ENCODE results near the gene ZNF205.

Gene ZNF205

DNA sequence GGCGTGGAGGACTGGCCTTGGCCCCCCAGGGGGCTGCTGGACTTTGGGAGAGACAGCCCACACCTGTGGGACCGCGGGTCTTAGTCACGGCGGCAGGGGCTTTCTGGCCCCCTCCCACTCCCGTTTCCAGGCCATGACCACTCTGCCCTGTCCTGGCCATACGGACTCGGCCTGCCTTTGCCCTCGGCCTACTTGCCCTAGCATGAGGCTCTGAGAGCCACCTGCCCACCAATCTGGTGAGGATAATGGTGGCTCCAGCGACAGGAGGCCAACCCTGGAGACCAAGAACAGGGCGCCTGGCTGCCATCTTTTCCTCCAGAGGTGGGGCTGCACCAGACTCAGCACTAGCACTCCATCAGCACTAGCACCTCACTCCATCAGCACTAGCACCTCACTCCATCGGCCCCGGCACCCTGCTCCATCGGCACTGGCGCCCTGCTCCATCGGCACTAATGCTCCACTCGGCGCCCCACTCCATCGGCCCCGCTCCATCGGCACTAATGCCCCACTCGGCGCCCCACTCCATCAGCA is 29.5 kb downstream of the ZNF205 start:
- Histone ChIP-seq H3K36me3 (ENCODE audit: control insufficient read depth in 2 of 2, insufficient read depth in 2 of 2, low read length in 2 of 2) (peaks cover 12 to 31% of the 10 kb centered on the region in 2 donors), H3K9me3 (ENCODE audit: control insufficient read depth in 2 of 2, low read length in 2 of 2) (no peaks in the 10 kb centered on the region), H3K27me3 (ENCODE audit: control insufficient read depth in 2 of 2, insufficient read depth in 2 of 2, low read length in 2 of 2) (no peaks in the 10 kb centered on the region), H3K9ac (ENCODE audit: low read depth in 1 of 2, low read length in 2 of 2) (no peak overlapping the region), H3K27ac (ENCODE audit: low read depth in 2 of 2, low read length in 2 of 2) (no peak overlapping the region), H3K4me3 (ENCODE audit: low read length in 2 of 2) (no peak overlapping the region), H3K4me1 (ENCODE audit: control insufficient read depth in 2 of 2, insufficient read depth in 2 of 2, low read length in 2 of 2) (peaks cover 12 to 13% of the 10 kb centered on the region in 2 donors)

GRCh38 chr16:3142327-3142726 is 29.9 kb downstream of the ZNF205 start:
- Histone ChIP-seq H3K9me3 (ENCODE audit: control insufficient read depth in 2 of 2, low read length in 2 of 2) (no peaks in the 10 kb centered on the region), H3K4me3 (ENCODE audit: low read length in 2 of 2) (no peak overlapping the region), H3K36me3 (ENCODE audit: control insufficient read depth in 2 of 2, insufficient read depth in 2 of 2, low read length in 2 of 2) (peaks cover 12 to 30% of the 10 kb centered on the region in 2 donors), H3K9ac (ENCODE audit: low read depth in 1 of 2, low read length in 2 of 2) (no peak overlapping the region), H3K4me1 (ENCODE audit: control insufficient read depth in 2 of 2, insufficient read depth in 2 of 2, low read length in 2 of 2) (peaks cover 12 to 13% of the 10 kb centered on the region in 2 donors), H3K27me3 (ENCODE audit: control insufficient read depth in 2 of 2, insufficient read depth in 2 of 2, low read length in 2 of 2) (no peaks in the 10 kb centered on the region), H3K27ac (ENCODE audit: low read depth in 2 of 2, low read length in 2 of 2) (no peak overlapping the region)

- H3K9ac ChIP-seq (ENCODE audit: low read depth in 1 of 2, low read length in 2 of 2) = no peak overlapping the region
- no peaks in the 10 kb centered on the region for H3K27me3 ChIP-seq (ENCODE audit: control insufficient read depth in 2 of 2, insufficient read depth in 2 of 2, low read length in 2 of 2)
- H3K4me3 ChIP-seq (ENCODE audit: low read length in 2 of 2) = no peak overlapping the region
- H3K4me1 ChIP-seq (ENCODE audit: control insufficient read depth in 2 of 2, insufficient read depth in 2 of 2, low read length in 2 of 2) = peaks cover 12 to 13% of the 10 kb centered on the region in 2 donors
- H3K27ac ChIP-seq (ENCODE audit: low read depth in 2 of 2, low read length in 2 of 2) = no peak overlapping the region
- peaks cover 12 to 27% of the 10 kb centered on the region in 2 donors for H3K36me3 ChIP-seq (ENCODE audit: control insufficient read depth in 2 of 2, insufficient read depth in 2 of 2, low read length in 2 of 2)
- H3K9me3 ChIP-seq (ENCODE audit: control insufficient read depth in 2 of 2, low read length in 2 of 2) = no peaks in the 10 kb centered on the region
These were observed 30.4 kb downstream of the ZNF205 start for GRCh38 chr16:3142770-3143169.

DNA sequence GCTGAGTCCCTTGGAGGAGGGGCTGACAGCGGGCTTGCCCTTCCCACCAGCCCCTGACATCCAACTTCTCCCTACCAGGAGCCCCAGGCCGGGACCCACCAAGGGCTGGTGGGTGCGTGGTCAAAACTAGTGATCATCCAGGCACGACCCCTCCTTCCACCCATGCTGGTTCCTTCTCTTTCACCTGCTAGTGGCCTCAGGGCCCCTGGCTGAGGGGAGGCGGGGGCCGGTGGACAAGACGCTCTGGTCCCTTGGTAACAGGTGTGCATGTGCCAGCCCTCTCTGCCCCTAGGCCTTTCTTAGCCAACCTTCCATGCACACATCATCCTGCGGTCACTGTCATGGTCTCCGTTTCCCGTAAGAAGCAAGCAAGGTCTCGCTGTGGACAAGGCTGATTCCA is 30.8 kb downstream of the ZNF205 start:
- peak overlapping the region in 1 of 2 donors; percentile 56 for H3K27ac ChIP-seq (ENCODE audit: low read depth in 2 of 2, low read length in 2 of 2)
- H3K4me1 ChIP-seq (ENCODE audit: control insufficient read depth in 2 of 2, insufficient read depth in 2 of 2, low read length in 2 of 2) = peaks cover 12 to 13% of the 10 kb centered on the region in 2 donors
- no peak overlapping the region for H3K9ac ChIP-seq (ENCODE audit: low read depth in 1 of 2, low read length in 2 of 2)
- H3K4me3 ChIP-seq (ENCODE audit: low read length in 2 of 2) = no peak overlapping the region
- H3K9me3 ChIP-seq (ENCODE audit: control insufficient read depth in 2 of 2, low read length in 2 of 2) = no peaks in the 10 kb centered on the region
- H3K27me3 ChIP-seq (ENCODE audit: control insufficient read depth in 2 of 2, insufficient read depth in 2 of 2, low read length in 2 of 2) = no peaks in the 10 kb centered on the region
- peaks cover 12 to 25% of the 10 kb centered on the region in 2 donors for H3K36me3 ChIP-seq (ENCODE audit: control insufficient read depth in 2 of 2, insufficient read depth in 2 of 2, low read length in 2 of 2)

- Histone ChIP-seq H3K36me3 (ENCODE audit: control insufficient read depth in 2 of 2, insufficient read depth in 2 of 2, low read length in 2 of 2) (peaks cover 12 to 23% of the 10 kb centered on the region in 2 donors), H3K4me1 (ENCODE audit: control insufficient read depth in 2 of 2, insufficient read depth in 2 of 2, low read length in 2 of 2) (peaks cover 12 to 13% of the 10 kb centered on the region in 2 donors), H3K9ac (ENCODE audit: low read depth in 1 of 2, low read length in 2 of 2) (peak overlapping the region in 1 of 2 donors; percentile 40), H3K9me3 (ENCODE audit: control insufficient read depth in 2 of 2, low read length in 2 of 2) (no peaks in the 10 kb centered on the region), H3K27me3 (ENCODE audit: control insufficient read depth in 2 of 2, insufficient read depth in 2 of 2, low read length in 2 of 2) (no peaks in the 10 kb centered on the region), H3K27ac (ENCODE audit: low read depth in 2 of 2, low read length in 2 of 2) (peak overlapping the region; percentile 23 to 56), H3K4me3 (ENCODE audit: low read length in 2 of 2) (peak overlapping the region in 1 of 2 donors; percentile 22)
These were observed 31.4 kb downstream of the ZNF205 start for GRCh38 chr16:3143598-3144320.

GRCh38 chr16:3144321-3144983 is 32.1 kb downstream of the ZNF205 start:
- Histone ChIP-seq H3K4me3 (ENCODE audit: low read length in 2 of 2) (no peak overlapping the region), H3K9ac (ENCODE audit: low read depth in 1 of 2, low read length in 2 of 2) (peak overlapping the region in 1 of 2 donors; percentile 40), H3K4me1 (ENCODE audit: control insufficient read depth in 2 of 2, insufficient read depth in 2 of 2, low read length in 2 of 2) (peaks cover 12 to 18% of the 10 kb centered on the region in 2 donors), H3K9me3 (ENCODE audit: control insufficient read depth in 2 of 2, low read length in 2 of 2) (no peaks in the 10 kb centered on the region), H3K36me3 (ENCODE audit: control insufficient read depth in 2 of 2, insufficient read depth in 2 of 2, low read length in 2 of 2) (peaks cover 8 to 19% of the 10 kb centered on the region in 2 donors), H3K27ac (ENCODE audit: low read depth in 2 of 2, low read length in 2 of 2) (peak overlapping the region in 1 of 2 donors; percentile 56), H3K27me3 (ENCODE audit: control insufficient read depth in 2 of 2, insufficient read depth in 2 of 2, low read length in 2 of 2) (no peaks in the 10 kb centered on the region)

DNA sequence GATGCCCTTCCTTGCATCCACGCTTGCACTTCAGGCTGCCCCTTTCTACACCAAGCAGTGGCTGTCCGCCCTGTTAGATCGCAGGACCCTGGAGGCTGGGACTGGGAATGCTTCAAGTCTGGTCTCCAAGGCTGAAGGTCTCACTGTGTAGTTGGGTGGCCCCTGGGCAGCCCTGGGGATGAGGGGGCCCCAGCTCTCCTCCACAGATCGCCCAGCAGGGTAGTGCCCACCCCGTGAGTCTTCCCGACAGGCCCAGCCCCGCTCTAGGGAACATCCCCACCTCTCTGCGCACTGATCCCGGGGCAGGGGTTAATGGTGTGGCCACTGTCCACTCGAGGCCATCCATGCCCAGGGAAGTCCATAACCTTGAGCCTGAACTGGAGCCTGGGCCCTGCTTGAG is 32.8 kb downstream of the ZNF205 start:
- H3K27me3 ChIP-seq (ENCODE audit: control insufficient read depth in 2 of 2, insufficient read depth in 2 of 2, low read length in 2 of 2) = no peaks in the 10 kb centered on the region
- no peak overlapping the region for H3K9ac ChIP-seq (ENCODE audit: low read depth in 1 of 2, low read length in 2 of 2)
- no peak overlapping the region for H3K27ac ChIP-seq (ENCODE audit: low read depth in 2 of 2, low read length in 2 of 2)
- H3K4me3 ChIP-seq (ENCODE audit: low read length in 2 of 2) = no peak overlapping the region
- H3K4me1 ChIP-seq (ENCODE audit: control insufficient read depth in 2 of 2, insufficient read depth in 2 of 2, low read length in 2 of 2) = peaks cover 17 to 23% of the 10 kb centered on the region in 2 donors
- H3K36me3 ChIP-seq (ENCODE audit: control insufficient read depth in 2 of 2, insufficient read depth in 2 of 2, low read length in 2 of 2) = peaks cover 8 to 19% of the 10 kb centered on the region in 2 donors
- H3K9me3 ChIP-seq (ENCODE audit: control insufficient read depth in 2 of 2, low read length in 2 of 2) = no peaks in the 10 kb centered on the region

GRCh38 chr16:3145660-3146059 is 33.3 kb downstream of the ZNF205 start:
- H3K4me3 ChIP-seq (ENCODE audit: low read length in 2 of 2) = no peak overlapping the region
- H3K27me3 ChIP-seq (ENCODE audit: control insufficient read depth in 2 of 2, insufficient read depth in 2 of 2, low read length in 2 of 2) = no peaks in the 10 kb centered on the region
- no peaks in the 10 kb centered on the region for H3K9me3 ChIP-seq (ENCODE audit: control insufficient read depth in 2 of 2, low read length in 2 of 2)
- no peak overlapping the region for H3K27ac ChIP-seq (ENCODE audit: low read depth in 2 of 2, low read length in 2 of 2)
- peaks cover 8 to 19% of the 10 kb centered on the region in 2 donors for H3K36me3 ChIP-seq (ENCODE audit: control insufficient read depth in 2 of 2, insufficient read depth in 2 of 2, low read length in 2 of 2)
- peaks cover 19 to 26% of the 10 kb centered on the region in 2 donors for H3K4me1 ChIP-seq (ENCODE audit: control insufficient read depth in 2 of 2, insufficient read depth in 2 of 2, low read length in 2 of 2)
- H3K9ac ChIP-seq (ENCODE audit: low read depth in 1 of 2, low read length in 2 of 2) = no peak overlapping the region

DNA sequence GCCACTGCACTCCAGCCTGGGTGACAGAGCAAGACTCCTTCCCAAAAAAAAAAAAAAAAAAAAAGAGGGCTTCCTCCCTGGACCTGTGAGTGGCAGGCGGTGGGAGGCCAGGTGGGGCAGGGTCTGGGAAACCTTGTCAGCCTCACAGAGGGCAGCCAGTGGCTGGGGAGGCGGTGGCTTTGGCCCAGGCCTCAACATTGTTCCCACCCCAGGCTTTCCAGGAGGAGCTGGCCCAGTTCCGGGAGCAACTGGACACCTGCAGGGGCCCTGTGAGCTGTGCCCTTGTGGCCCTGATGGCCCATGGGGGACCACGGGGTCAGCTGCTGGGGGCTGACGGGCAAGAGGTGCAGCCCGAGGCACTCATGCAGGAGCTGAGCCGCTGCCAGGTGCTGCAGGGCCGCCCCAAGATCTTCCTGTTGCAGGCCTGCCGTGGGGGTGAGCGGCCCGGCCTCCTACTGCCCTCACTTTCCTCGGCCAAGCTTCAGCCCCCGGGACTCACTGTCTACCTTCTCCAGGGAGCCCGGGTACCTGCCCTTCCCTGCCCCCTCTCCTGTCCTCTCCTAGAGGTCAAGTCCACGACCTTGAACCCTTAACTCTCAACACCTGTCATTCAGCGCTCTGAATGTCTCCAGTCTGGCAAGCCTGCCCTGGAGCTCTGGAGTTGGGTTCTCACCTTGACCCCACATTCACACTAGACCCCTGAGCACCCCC is 34.8 kb downstream of the ZNF205 start:
- H3K4me3 ChIP-seq (ENCODE audit: low read length in 2 of 2) = no peak overlapping the region
- peaks cover 4 to 5% of the 10 kb centered on the region in 2 donors for H3K36me3 ChIP-seq (ENCODE audit: control insufficient read depth in 2 of 2, insufficient read depth in 2 of 2, low read length in 2 of 2)
- peaks cover 26 to 29% of the 10 kb centered on the region in 2 donors for H3K4me1 ChIP-seq (ENCODE audit: control insufficient read depth in 2 of 2, insufficient read depth in 2 of 2, low read length in 2 of 2)
- H3K9ac ChIP-seq (ENCODE audit: low read depth in 1 of 2, low read length in 2 of 2) = no peak overlapping the region
- H3K27ac ChIP-seq (ENCODE audit: low read depth in 2 of 2, low read length in 2 of 2) = no peak overlapping the region
- H3K9me3 ChIP-seq (ENCODE audit: control insufficient read depth in 2 of 2, low read length in 2 of 2) = no peaks in the 10 kb centered on the region
- no peaks in the 10 kb centered on the region for H3K27me3 ChIP-seq (ENCODE audit: control insufficient read depth in 2 of 2, insufficient read depth in 2 of 2, low read length in 2 of 2)

GRCh38 chr16:3147757-3148104 is 35.3 kb downstream of the ZNF205 start:
- no peaks in the 10 kb centered on the region for H3K36me3 ChIP-seq (ENCODE audit: control insufficient read depth in 2 of 2, insufficient read depth in 2 of 2, low read length in 2 of 2)
- no peak overlapping the region for H3K9ac ChIP-seq (ENCODE audit: low read depth in 1 of 2, low read length in 2 of 2)
- peaks cover 27 to 29% of the 10 kb centered on the region in 2 donors for H3K4me1 ChIP-seq (ENCODE audit: control insufficient read depth in 2 of 2, insufficient read depth in 2 of 2, low read length in 2 of 2)
- no peak overlapping the region for H3K4me3 ChIP-seq (ENCODE audit: low read length in 2 of 2)
- no peaks in the 10 kb centered on the region for H3K27me3 ChIP-seq (ENCODE audit: control insufficient read depth in 2 of 2, insufficient read depth in 2 of 2, low read length in 2 of 2)
- no peaks in the 10 kb centered on the region for H3K9me3 ChIP-seq (ENCODE audit: control insufficient read depth in 2 of 2, low read length in 2 of 2)
- H3K27ac ChIP-seq (ENCODE audit: low read depth in 2 of 2, low read length in 2 of 2) = no peak overlapping the region
